Mesothelial cell of epicardium (in vitro differentiated cells): ENCODE results near the gene KMT2C. TPM values are rescaled to one million over a fixed set of nuclear protein-coding genes. Genes with fewer than 3 reads are reported as not detected.

Experiments used
- DNase-seq, 2 experiments: peaks; one replicate each; pipeline ENCODE4 v3.0.0; 2021; ENCODE audit warnings: low spot score in 2 of 2; ENCODE audit not compliant: unreplicated experiment in 2 of 2
- H3K27ac Mint-ChIP-seq: 2 replicates; pipeline ENCODE4 v1.8.0; 2021; ENCODE audit warnings: mixed read lengths
- H3K27me3 Mint-ChIP-seq: 2 replicates; pipeline ENCODE4 v1.8.0; 2021; ENCODE audit warnings: low read depth, mixed read lengths
- H3K36me3 Mint-ChIP-seq: 2 replicates; pipeline ENCODE4 v1.8.0; 2021; ENCODE audit warnings: mixed read lengths
- H3K4me1 Mint-ChIP-seq: 2 replicates; pipeline ENCODE4 v1.8.0; 2021; ENCODE audit warnings: mixed read lengths
- H3K4me3 Mint-ChIP-seq: 2 replicates; pipeline ENCODE4 v1.8.0; 2021; ENCODE audit warnings: mild to moderate bottlenecking, moderate library complexity, mixed read lengths
- H3K9me3 Mint-ChIP-seq: 2 replicates; pipeline ENCODE4 v1.8.0; 2021; ENCODE audit warnings: mixed read lengths
- total RNA-seq: library from RNA; stranded (reverse); gene quantifications from 3 replicates; pipeline ENCODE4 v1.2.1, GENCODE V29; 2021
- TF ChIP-seq, protein P1 (sequence below): fragments of 200-600 bp; sonication (generic); IDR thresholded peaks from one replicate; pipeline ENCODE4 v1.5.0; 2021; ENCODE audit warnings: antibody characterized with exemption; ENCODE audit not compliant: unreplicated experiment

KMT2C gene
- total RNA-seq, 1 donor from 2014 or later = 108 TPM

DNA sequence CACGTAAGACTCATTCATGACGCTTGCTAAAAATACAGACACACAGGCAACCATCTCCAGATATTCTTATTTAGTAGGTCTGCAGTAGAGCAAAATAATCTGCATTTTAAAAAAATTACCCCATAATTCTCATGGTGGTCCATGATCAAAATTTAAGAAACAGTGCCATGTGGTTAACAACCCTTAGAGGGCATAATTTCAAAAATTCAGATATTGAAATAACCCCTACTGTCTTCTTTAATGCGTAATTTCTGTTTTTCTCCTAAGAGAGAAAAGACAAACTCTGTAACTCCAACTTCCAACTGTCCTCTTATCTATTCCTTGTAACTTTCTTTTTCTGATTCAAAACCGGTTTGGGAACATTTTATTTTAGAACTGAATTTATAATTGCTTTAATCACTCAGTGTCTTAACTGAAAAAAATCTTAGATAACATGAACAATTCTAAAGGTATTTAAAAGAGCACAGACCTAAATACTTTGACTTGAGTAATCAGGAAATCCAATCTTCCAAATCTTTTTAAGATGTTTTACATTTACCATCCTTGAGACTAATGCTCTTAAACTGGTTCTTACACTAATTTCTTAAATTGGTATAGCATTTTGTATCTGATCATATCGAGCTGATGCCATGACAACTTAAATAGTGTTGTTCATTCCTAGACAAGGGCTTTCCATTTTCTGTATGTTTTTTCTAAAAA, 262.3 kb downstream of the KMT2C start:
- TF ChIP-seq, protein P1, sequence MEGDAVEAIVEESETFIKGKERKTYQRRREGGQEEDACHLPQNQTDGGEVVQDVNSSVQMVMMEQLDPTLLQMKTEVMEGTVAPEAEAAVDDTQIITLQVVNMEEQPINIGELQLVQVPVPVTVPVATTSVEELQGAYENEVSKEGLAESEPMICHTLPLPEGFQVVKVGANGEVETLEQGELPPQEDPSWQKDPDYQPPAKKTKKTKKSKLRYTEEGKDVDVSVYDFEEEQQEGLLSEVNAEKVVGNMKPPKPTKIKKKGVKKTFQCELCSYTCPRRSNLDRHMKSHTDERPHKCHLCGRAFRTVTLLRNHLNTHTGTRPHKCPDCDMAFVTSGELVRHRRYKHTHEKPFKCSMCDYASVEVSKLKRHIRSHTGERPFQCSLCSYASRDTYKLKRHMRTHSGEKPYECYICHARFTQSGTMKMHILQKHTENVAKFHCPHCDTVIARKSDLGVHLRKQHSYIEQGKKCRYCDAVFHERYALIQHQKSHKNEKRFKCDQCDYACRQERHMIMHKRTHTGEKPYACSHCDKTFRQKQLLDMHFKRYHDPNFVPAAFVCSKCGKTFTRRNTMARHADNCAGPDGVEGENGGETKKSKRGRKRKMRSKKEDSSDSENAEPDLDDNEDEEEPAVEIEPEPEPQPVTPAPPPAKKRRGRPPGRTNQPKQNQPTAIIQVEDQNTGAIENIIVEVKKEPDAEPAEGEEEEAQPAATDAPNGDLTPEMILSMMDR = peak; percentile 24
- Mint-ChIP-seq H3K36me3 (peaks cover 36% of the 10 kb centered on the region), H3K27ac (peak overlapping the region; percentile 68), H3K4me1 (peaks cover 9% of the 10 kb centered on the region), H3K9me3 (peaks cover 4% of the 10 kb centered on the region), H3K4me3 (no peak overlapping the region), H3K27me3 (no peaks in the 10 kb centered on the region)
- DNase-seq = no peak

DNA sequence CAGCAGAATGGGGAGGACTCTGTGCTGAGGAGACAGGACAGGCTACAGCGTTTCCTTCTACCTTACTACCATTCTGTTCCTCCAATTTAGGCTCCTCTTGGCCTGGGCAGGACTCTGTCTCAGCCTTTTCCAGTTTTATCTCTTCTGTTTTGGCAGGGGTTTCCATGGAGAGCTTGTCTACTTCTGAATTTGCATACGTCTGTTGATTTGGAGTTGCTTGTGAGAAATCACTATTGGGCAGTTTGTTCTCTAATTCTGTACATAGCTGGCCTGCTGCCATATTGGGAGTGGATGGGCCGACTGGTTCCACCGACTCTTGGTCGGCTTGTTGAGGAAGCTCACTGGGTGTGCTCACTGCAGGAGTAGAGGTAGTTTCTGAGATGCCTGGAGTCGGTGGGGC, 273.5 kb downstream of the KMT2C start:
- Mint-ChIP-seq H3K4me3 (no peak overlapping the region), H3K27me3 (no peaks in the 10 kb centered on the region), H3K27ac (no peak overlapping the region), H3K4me1 (no peaks in the 10 kb centered on the region), H3K9me3 (no peaks in the 10 kb centered on the region), H3K36me3 (peaks cover 57% of the 10 kb centered on the region)
- TF ChIP-seq, protein P1 = no peak
- DNase-seq = no peak

DNA sequence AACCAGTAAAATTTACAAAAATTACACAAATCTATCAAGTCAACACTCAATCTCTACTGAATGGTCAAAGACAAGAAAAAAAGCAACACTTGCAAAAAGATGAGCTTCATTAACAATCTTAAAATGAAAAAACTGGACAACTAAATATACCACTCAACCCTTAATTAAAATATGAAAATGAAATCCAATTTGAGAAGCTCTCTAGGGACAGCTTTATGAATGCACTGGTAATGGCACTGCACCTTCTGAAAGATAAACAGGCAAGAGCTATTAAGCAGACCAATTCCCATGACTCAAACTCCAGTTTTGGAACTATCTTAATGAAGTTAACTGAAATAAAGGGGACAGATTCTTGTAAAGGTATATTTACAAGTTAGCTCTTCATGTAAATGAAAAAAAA, 274.6 kb downstream of the KMT2C start:
- Mint-ChIP-seq H3K9me3 (no peaks in the 10 kb centered on the region), H3K36me3 (peaks cover 56% of the 10 kb centered on the region), H3K4me3 (no peak overlapping the region), H3K27ac (no peak overlapping the region), H3K27me3 (no peaks in the 10 kb centered on the region), H3K4me1 (no peaks in the 10 kb centered on the region)
- TF ChIP-seq, protein P1 = no peak
- DNase-seq = no peak

DNA sequence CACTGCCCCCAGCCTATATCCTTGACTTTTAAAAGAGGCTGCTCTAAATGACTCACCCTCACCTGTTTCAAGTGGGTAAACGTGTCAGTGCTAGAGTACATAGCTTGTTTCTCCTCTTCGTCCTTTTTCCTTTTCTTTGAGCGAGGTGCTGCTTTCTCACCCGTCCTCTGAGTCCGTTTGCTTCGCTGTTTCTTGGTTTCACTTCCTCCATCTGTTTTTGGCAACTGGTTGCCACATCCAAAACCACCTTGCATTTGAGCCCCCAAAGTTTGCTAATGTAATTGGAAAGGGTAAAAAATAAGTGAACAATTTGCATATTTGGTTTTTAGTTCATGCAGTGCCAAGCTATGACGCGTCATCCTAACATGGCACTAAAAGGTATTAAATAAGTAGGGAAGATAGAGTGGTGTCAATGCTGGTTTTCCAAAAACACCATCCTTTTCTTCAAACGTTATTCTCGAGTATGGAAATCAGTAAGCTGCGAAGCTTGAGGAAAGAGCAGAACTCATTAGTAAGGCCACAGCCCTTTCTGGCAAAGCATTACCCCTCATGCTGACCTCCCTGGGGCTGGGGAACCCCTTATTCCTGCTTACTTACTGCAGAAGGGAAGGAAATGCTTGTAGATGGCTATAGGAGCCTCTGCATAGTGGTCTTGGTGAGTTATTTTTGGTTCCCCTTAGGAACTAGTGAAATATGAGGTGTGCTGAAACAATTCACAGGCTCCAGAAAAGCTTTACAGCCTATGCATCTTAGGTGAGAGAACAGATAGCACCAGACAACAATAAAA, 276.8 kb downstream of the KMT2C start:
- Mint-ChIP-seq H3K27ac (no peak overlapping the region), H3K9me3 (no peaks in the 10 kb centered on the region), H3K4me1 (no peaks in the 10 kb centered on the region), H3K27me3 (no peaks in the 10 kb centered on the region), H3K36me3 (peaks cover 65% of the 10 kb centered on the region), H3K4me3 (no peak overlapping the region)
- TF ChIP-seq, protein P1 = no peak
- DNase-seq = no peak

GRCh38 chr7:152152267-152152666, 283.5 kb downstream of the KMT2C start:
- Mint-ChIP-seq H3K27me3 (no peaks in the 10 kb centered on the region), H3K4me1 (no peaks in the 10 kb centered on the region), H3K4me3 (no peak overlapping the region), H3K9me3 (no peaks in the 10 kb centered on the region), H3K27ac (no peak overlapping the region), H3K36me3 (peaks cover 69% of the 10 kb centered on the region)
- DNase-seq = no peak
- TF ChIP-seq, protein P1 = no peak
